Measurements from ENCODE around the gene LRIT2.

LRIT2 gene, protein sequence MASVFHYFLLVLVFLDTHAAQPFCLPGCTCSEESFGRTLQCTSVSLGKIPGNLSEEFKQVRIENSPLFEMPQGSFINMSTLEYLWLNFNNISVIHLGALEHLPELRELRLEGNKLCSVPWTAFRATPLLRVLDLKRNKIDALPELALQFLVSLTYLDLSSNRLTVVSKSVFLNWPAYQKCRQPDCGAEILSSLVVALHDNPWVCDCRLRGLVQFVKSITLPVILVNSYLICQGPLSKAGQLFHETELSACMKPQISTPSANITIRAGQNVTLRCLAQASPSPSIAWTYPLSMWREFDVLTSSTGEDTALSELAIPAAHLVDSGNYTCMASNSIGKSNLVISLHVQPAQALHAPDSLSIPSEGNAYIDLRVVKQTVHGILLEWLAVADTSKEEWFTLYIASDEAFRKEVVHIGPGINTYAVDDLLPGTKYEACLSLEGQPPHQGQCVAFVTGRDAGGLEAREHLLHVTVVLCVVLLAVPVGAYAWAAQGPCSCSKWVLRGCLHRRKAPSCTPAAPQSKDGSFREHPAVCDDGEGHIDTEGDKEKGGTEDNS

DNA sequence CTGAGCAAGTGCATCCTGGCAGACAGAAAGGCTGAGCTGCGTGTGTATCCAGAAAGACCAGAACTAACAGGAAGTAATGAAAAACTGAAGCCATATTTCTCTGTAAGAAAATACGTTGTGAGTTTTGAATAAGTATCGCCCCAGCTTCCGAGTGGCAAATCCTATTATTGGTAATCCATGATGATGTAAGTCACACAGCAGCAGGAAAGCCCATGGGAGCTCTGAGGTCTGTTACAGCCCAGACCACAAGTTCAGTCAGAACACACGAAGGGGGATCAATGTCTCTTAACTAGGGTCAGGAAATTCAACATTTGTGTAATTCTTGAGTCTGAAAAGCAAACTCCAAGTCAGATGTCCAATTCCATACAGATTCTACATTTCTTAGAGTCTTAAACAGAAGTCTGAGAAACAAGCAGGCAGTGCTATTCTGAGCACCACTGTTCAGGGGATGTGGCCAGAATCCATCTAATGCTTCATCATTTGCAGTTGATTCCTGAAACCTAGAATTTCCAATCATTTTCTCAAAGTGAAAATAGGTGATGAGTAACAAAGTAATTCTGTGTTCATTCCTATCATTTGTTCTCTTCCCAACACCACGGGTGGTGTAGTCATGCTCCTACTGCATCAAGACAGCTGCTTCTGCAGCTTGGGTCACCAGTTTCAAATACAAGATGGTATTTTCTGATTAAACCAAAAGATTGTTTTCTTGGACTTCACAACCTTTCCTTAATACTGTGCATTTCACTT, at the start of gene LRIT2:
TSS of gene LRIT2 (minus strand) at position 118 of the 747 bp plus-strand sequence. CDS start at position 94, 24 bp downstream.
- intact Hi-C loops (cut with micrococcal nuclease), result no loop called here
- Mint-ChIP-seq H3K36me3 (ENCODE audit: low read depth) (no peaks in the 10 kb centered on the region), H3K4me1 (ENCODE audit: low read depth) (no peaks in the 10 kb centered on the region), H3K27ac (no peak within 1 kb of the TSS), H3K9me3 (no peaks in the 10 kb centered on the region), H3K27me3 (peaks cover under 1% of the 10 kb centered on the region), H3K4me3 (no peak within 1 kb of the TSS)

DNA sequence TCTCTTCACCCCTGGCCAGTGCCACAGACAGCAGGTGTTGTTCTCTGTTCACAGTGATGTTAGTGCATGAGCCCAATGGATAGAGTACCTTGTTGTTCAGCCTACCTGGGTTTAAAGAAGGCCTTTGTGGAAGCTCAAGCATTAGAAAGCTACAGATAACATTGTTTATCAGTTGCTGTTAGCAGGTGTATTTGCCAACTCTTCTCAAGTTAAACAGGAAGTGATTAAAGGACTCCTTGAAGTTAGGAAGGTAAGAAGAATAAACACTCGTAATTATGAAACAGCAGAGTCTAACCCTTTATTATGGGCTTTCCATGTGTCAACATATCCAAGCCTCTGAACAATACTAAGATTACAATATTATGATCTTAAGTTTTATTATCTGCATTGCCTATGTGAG, 45.4 kb upstream of the LRIT2 start:
- intact Hi-C loops (cut with micrococcal nuclease), result no loop called here
- Mint-ChIP-seq H3K36me3 (ENCODE audit: low read depth) (no peaks in the 10 kb centered on the region), H3K9me3 (no peaks in the 10 kb centered on the region), H3K27me3 (peaks cover 17% of the 10 kb centered on the region), H3K4me3 (no peak overlapping the region), H3K4me1 (ENCODE audit: low read depth) (peaks cover 6% of the 10 kb centered on the region), H3K27ac (no peak overlapping the region)

DNA sequence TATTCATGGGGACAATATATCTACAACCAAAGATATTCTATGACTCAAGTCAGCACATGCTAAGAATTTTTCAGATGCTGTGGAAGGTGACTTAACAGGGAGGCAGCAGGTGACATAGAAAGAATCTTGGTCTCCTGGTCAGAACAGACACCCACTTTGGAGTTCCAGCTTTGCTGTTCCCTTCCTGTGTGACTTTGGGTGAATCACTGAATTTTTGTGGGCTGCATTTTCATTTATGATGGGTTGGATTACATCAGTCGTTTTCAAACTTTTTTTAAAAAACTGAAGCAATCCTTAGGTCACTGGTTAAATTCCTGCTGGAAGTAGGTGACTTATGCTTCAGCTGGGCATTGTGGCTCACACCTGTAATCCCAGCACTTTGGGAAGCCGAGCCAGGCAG, 44.4 kb upstream of the LRIT2 start:
- peaks cover 6% of the 10 kb centered on the region for H3K4me1 Mint-ChIP-seq (ENCODE audit: low read depth)
- no peaks in the 10 kb centered on the region for H3K9me3 Mint-ChIP-seq
- peaks cover 18% of the 10 kb centered on the region for H3K27me3 Mint-ChIP-seq
- no peak overlapping the region for H3K4me3 Mint-ChIP-seq
- intact Hi-C loops (cut with micrococcal nuclease), result loop anchor here (5.0 kb wide), 2 partner anchors 63 to 103 kb away; no protein-coding TSS in a partner anchor
- no peak overlapping the region for H3K27ac Mint-ChIP-seq
- H3K36me3 Mint-ChIP-seq (ENCODE audit: low read depth), result no peaks in the 10 kb centered on the region

DNA sequence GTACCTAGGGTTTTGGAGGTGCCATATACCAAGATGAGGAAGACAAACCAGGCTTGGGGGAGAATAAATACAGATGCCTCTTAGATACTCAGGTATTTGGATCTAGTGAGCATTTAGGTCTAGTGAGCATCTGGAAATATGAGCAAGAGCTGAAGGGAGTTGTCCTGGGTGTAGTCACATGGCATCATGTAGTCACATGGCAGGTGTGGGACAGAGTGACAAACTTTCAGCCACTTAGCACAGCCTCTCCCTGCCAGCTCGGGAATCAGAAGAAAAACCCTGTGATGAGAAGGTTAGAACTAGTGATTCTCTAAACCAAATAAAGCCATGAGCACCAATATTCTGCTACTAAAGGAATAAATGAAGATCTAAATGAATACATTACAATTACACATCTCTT, 43.8 kb upstream of the LRIT2 start:
- peaks cover 19% of the 10 kb centered on the region for H3K27me3 Mint-ChIP-seq
- intact Hi-C loops (cut with micrococcal nuclease), result loop anchor here (5.0 kb wide), 2 partner anchors 63 to 103 kb away; no protein-coding TSS in a partner anchor
- no peak overlapping the region for H3K4me3 Mint-ChIP-seq
- H3K4me1 Mint-ChIP-seq (ENCODE audit: low read depth), result peaks cover 10% of the 10 kb centered on the region
- no peaks in the 10 kb centered on the region for H3K36me3 Mint-ChIP-seq (ENCODE audit: low read depth)
- no peak overlapping the region for H3K27ac Mint-ChIP-seq
- no peaks in the 10 kb centered on the region for H3K9me3 Mint-ChIP-seq

DNA sequence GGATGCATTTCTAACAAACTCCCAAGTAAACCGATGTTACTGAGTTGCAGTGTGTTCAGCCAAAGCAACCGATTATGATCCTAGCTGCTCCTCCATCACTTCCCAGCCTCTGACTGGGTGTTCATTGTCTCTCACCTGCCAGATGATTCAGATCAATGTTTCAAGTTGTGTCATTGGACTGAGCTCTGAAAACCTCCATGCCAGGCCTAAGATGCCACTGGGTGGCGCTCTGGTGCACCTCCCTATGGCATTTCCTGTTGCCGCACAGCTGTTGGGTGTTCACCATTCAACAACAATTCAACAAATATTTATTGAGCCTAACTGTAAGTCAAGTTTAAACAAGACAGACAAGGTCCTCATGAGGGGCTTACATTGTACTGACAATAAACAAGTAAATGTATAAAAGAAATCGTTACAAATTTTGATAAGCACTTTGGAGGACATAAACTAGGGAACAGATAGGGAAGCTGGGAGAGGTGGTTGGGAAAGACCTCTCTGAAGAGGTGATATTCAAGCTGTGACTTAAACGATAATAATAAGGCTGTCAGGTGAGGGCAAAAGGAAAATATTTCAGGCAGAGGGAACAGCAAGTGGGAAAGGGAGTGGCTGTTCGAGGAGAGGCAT, 42.3 kb upstream of the LRIT2 start:
- Mint-ChIP-seq H3K4me1 (ENCODE audit: low read depth) (peaks cover 10% of the 10 kb centered on the region), H3K27ac (no peak overlapping the region), H3K27me3 (peaks cover 22% of the 10 kb centered on the region), H3K4me3 (no peak overlapping the region), H3K36me3 (ENCODE audit: low read depth) (no peaks in the 10 kb centered on the region), H3K9me3 (no peaks in the 10 kb centered on the region)
- intact Hi-C loops (cut with micrococcal nuclease), result loop anchor here (5.0 kb wide), 2 partner anchors 65 to 105 kb away; no protein-coding TSS in a partner anchor

DNA sequence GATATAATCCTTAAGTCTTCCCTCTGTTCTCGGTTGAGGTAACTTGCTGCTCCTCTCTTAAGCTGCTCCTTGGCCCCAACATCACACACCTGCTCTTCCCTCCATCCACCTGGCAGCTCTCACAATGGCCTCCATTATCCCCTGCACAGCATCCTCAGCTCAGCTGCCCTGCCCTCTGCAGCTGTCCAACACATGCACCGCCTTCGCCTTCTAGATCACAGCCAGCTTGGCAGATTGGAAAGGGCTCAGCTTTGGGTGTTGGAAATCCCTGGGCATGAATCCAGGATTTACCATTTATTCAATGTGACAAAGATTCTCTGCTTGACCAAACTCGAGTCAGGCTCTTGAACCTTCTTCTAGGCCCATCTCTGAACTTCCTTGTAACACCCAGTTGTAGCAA, 40.1 kb upstream of the LRIT2 start:
- peaks cover 10% of the 10 kb centered on the region for H3K4me1 Mint-ChIP-seq (ENCODE audit: low read depth)
- no peaks in the 10 kb centered on the region for H3K36me3 Mint-ChIP-seq (ENCODE audit: low read depth)
- no peak overlapping the region for H3K4me3 Mint-ChIP-seq
- H3K27me3 Mint-ChIP-seq, result peaks cover 19% of the 10 kb centered on the region
- intact Hi-C loops (cut with micrococcal nuclease), result loop anchor here (5.0 kb wide), 2 partner anchors 67 to 107 kb away; no protein-coding TSS in a partner anchor
- no peaks in the 10 kb centered on the region for H3K9me3 Mint-ChIP-seq
- no peak overlapping the region for H3K27ac Mint-ChIP-seq

DNA sequence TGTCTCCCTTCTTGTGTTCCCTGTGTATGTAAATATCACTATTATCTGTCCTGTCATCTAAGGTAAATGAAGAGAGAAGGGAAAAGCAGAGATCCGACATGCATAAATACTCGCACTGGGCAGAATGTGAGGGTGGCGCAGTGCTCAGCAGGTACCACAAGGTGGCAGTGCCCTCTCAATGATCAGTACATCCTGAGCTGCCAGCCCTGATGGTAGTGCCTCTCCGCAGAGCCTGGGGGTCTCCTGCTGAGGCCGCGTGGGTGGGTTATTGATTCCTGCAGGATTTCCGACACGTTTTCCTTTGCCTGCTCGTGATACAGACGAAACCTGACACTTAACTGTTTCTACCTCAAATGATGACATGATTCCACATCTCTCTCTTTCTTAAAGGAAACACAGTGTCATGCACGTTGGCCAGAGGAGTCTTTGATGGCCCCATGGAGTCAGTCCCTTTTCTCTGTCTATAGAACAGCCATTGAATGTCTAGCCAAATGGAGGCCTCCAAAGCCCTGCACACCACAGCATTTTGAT, 39.3 kb upstream of the LRIT2 start:
- intact Hi-C loops (cut with micrococcal nuclease), result loop anchor here (1.0 to 5.0 kb wide), 3 partner anchors 68 to 273 kb away; no protein-coding TSS in a partner anchor
- H3K9me3 Mint-ChIP-seq, result no peaks in the 10 kb centered on the region
- peaks cover 10% of the 10 kb centered on the region for H3K4me1 Mint-ChIP-seq (ENCODE audit: low read depth)
- no peak overlapping the region for H3K4me3 Mint-ChIP-seq
- no peaks in the 10 kb centered on the region for H3K36me3 Mint-ChIP-seq (ENCODE audit: low read depth)
- no peak overlapping the region for H3K27ac Mint-ChIP-seq
- peaks cover 17% of the 10 kb centered on the region for H3K27me3 Mint-ChIP-seq

DNA sequence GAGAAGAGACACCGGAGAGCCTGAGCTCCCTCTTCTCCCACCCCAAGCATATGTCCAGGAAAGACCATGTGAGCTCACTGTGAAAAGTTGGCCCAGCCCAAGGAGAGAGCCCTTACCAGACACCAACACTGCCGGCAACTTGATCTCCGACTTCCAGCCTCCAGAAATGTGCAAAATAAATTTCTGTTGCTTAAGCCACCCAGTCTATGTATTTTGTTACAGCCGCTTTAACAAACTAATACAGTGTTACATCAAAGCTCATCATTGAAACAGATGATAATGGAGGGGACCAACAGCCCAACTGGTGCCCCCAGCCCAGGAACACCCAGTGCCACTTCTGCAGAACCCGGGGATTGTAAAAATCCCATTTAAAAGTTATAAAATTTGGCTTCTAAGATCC, 38.4 kb upstream of the LRIT2 start:
- intact Hi-C loops (cut with micrococcal nuclease), result loop anchor here (1.0 kb wide), 1 partner anchor 274 kb away; no protein-coding TSS in a partner anchor

DNA sequence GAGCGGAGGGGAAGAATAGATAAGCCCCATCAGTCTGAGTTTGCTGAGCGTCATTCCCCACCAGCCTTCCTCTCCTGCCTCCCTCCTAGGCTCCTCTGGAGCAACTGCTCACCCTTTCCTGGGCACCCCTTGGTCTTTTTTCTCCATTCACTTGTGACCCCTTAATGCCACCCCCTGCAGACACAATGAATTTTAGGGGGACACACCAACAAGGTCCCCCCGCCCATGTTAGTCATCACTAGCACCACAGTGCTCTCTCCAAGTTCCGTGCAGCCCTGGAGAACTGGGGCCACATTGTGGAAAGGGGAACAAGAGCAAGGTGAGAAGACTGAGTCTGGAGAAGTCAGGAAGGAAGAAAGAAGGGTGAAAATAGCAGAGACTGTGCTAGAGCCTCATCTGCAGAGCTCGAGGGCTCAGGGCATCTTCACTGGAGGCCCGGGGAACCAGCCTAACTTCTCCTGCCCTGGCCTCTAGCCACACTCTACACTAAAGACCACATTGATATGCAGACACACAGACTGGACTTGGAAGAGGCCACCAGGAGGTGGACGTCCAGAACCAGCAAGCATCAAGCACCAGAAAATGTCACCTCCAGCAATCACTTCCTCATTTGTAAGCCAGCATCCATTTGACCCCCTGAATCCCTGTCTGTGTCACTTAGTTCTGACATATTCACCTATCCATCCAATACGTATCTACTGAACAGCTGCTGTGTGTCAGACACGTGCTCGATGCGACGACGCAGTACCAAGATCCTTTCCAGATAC, 37.0 kb upstream of the LRIT2 start:
- H3K36me3 Mint-ChIP-seq (ENCODE audit: low read depth), result no peaks in the 10 kb centered on the region
- no peak overlapping the region for H3K27ac Mint-ChIP-seq
- H3K4me1 Mint-ChIP-seq (ENCODE audit: low read depth), result peaks cover 4% of the 10 kb centered on the region
- peaks cover 12% of the 10 kb centered on the region for H3K27me3 Mint-ChIP-seq
- H3K9me3 Mint-ChIP-seq, result no peaks in the 10 kb centered on the region
- intact Hi-C loops (cut with micrococcal nuclease), result no loop called here
- no peak overlapping the region for H3K4me3 Mint-ChIP-seq

More for the DNA sequence above, 38.4 kb upstream of the LRIT2 start:
- Mint-ChIP-seq H3K4me1 (ENCODE audit: low read depth) (peaks cover 10% of the 10 kb centered on the region), H3K4me3 (no peak overlapping the region), H3K36me3 (ENCODE audit: low read depth) (no peaks in the 10 kb centered on the region), H3K27me3 (peaks cover 14% of the 10 kb centered on the region), H3K27ac (no peak overlapping the region), H3K9me3 (no peaks in the 10 kb centered on the region)

DNA sequence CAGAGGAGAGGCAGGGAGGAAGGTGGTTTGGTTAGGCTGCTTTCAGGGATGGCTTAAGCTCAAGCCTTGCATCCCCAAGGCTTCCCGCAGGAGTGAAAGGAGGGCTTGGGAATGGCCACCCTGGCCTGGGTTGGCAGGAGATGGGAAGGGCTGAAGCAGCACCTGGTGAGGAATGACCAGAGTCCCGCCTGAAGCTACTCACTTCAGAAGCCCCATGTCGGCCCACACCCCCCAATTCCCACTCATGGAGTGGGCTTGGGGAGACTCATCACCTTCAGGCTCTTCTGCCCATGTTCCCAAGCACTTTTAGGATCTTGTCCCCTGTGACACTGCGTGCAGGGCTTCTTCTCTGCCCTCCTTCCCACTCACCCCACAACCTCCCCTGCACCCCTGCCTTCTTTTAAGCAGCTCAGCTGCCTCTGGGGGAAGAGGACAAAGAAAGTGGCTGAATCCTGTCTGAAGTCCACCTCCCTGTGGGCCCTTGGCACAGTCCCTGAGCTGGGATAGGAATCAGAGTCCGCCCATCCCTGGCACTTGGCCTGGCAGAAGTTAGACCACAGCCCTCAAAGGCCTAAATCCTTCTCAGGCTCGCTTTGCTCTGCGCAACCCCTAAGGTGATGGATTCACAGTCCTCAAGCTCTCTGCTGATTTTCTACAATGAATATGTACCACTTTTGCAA, 36.0 kb upstream of the LRIT2 start:
- Mint-ChIP-seq H3K36me3 (ENCODE audit: low read depth) (no peaks in the 10 kb centered on the region), H3K27me3 (peaks cover 18% of the 10 kb centered on the region), H3K4me3 (no peak overlapping the region), H3K4me1 (ENCODE audit: low read depth) (peaks cover 8% of the 10 kb centered on the region), H3K27ac (no peak overlapping the region), H3K9me3 (no peaks in the 10 kb centered on the region)
- intact Hi-C loops (cut with micrococcal nuclease), result no loop called here

DNA sequence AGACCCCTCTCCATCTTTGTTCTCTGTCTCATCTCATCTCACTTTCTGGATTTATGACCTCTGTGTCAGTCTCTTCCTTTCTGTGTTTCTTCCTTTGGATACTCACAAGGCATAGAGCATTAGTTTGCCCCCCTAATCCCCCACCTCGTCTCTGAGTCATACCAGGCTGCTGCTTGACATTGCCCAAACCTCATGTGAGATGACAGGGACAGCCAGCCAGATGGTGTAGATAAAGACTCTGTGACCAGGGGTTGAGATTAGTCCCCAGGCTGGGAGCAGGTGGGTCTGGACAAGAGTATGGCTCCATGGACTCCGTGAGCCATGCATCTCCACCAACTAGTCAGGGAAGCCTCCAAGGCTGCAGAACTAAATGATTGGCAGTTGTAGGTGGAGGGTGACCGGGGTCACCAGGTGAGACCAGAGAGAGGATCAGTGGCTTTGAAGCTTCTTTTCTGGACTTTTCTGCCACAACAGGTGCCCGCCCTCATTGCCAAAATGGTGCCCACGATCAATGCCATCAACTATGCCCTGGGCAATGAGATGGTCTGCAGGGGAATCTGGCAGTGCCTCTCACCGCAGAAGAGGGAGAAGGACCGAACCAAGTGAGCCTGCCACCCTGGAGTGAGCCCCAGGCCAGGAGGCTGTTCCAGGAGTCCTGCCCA, 32.8 kb upstream of the LRIT2 start:
- intact Hi-C loops (cut with micrococcal nuclease), result no loop called here
- no peak overlapping the region for H3K27ac Mint-ChIP-seq
- no peak overlapping the region for H3K4me3 Mint-ChIP-seq
- H3K27me3 Mint-ChIP-seq, result peaks cover 9% of the 10 kb centered on the region
- H3K9me3 Mint-ChIP-seq, result no peaks in the 10 kb centered on the region
- H3K36me3 Mint-ChIP-seq (ENCODE audit: low read depth), result no peaks in the 10 kb centered on the region
- H3K4me1 Mint-ChIP-seq (ENCODE audit: low read depth), result peaks cover 4% of the 10 kb centered on the region

DNA sequence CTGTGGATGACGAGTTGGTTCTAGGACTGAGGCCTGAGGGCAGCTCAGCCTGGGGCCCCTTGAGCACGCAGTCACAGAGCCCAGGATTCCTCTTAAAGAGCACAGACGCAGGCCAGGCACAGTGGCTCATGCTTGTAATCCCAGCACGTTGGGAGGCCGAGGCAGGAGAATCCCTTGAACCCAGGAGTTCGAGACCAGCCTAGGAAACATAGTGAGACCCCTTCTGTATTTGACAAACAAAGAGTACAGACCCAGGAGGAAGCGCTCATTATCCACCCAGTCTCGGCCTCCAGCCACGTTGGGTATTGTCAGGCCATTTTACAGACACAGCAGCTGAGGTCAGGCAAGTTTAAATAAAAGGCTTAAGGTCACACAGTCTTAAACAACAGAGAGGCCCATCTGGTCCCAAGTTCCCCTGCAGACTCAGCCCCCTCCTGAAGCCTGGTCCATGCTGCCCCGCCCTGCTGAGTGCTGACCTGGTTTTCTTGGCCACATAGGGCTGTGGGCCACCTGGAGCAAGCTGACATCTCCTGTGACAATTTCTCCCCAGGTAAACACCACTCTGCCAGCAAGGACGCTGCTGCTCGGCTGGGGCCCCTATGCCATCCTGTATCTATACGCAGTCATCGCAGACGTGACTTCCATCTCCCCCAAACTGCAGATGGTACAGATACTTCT, 32.1 kb upstream of the LRIT2 start:
- peaks cover 10% of the 10 kb centered on the region for H3K27me3 Mint-ChIP-seq
- H3K9me3 Mint-ChIP-seq, result no peaks in the 10 kb centered on the region
- H3K36me3 Mint-ChIP-seq (ENCODE audit: low read depth), result no peaks in the 10 kb centered on the region
- H3K4me3 Mint-ChIP-seq, result no peak overlapping the region
- peaks cover 4% of the 10 kb centered on the region for H3K4me1 Mint-ChIP-seq (ENCODE audit: low read depth)
- H3K27ac Mint-ChIP-seq, result no peak overlapping the region
- intact Hi-C loops (cut with micrococcal nuclease), result no loop called here
